HG03108 (cell line): Measurements from ENCODE around the gene MTURN.
A peak's percentile ranks its signal among the peaks of the same experiment; 100 is the strongest.
"Not testable (repeated sequence)": the region's sequence is repeated elsewhere in the genome, so short reads cannot be mapped to it uniquely, and the experiment has no call there.

Experiments used
- ATAC-seq: cut with Tn5 transposase; IDR thresholded peaks from one replicate; pipeline ENCODE4 v1.9.1; 2021; ENCODE audit warnings: moderate library complexity; ENCODE audit not compliant: unreplicated experiment

Gene MTURN

DNA sequence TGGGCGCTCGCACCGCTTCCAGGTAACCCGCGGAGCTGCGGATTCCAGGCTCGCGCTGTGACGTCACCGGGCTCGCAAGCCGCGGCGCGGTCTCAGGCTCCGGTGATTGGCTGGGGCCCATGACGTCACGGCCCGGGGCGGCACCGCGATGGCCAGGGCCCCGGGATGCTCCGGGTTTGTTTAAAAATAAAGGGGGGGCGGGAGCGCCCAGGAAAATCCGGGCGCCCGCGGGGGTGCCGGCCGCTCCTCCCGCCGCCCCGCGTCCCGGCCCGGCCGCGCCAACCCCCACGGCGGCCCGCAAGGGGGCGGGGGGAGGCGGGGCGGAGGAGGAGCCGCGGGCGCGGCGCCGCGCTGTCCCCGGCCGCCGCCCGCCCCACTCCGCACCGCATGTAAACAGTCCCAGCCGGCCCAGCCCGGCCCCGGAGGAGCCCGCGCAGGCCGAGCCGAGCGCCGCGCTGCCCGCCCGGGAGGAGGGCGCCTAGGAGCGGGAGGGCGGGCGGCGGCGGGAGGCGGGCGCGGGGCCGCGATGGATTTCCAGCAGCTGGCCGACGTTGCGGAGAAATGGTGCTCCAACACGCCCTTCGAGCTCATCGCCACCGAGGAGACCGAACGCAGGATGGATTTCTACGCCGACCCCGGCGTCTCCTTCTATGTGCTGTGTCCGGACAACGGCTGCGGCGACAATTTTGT, at the start of gene MTURN:
Gene MTURN (plus strand): TSS at position 376 of the 690 bp plus-strand sequence. CDS start 151 bp downstream, at position 527.
- ATAC-seq, result peak; percentile 82

- no peak for ATAC-seq
Observed at GRCh38 chr7:30086529-30086928, 48.3 kb upstream of the MTURN start.

- no peak for ATAC-seq
Observed at GRCh38 chr7:30087371-30087770, 47.4 kb upstream of the MTURN start.

GRCh38 chr7:30088362-30088761, 46.4 kb upstream of the MTURN start:
- no peak for ATAC-seq

DNA sequence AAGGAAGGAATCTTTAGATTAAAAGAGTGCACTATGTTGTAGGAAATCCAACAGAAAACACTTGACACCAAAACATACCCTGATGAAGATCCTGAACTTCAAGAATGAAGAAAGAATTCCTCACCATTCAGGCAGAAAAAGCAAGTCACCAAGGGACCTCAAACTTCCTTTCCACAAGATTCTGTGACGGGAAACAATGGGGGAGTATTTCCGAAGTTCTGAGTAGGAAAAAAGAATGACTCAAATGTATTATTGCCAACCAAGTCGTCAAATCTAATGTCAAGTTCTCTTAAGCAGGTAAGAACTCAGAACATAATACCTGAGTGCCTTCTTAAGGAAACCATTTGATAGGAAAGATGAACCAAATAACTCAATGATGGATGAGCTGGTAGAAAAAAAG, 44.7 kb upstream of the MTURN start:
- ATAC-seq, result no peak

- ATAC-seq, result no peak
Observed at GRCh38 chr7:30091491-30091912, 43.3 kb upstream of the MTURN start.

GRCh38 chr7:30091987-30092386, 42.8 kb upstream of the MTURN start:
- no peak for ATAC-seq

DNA sequence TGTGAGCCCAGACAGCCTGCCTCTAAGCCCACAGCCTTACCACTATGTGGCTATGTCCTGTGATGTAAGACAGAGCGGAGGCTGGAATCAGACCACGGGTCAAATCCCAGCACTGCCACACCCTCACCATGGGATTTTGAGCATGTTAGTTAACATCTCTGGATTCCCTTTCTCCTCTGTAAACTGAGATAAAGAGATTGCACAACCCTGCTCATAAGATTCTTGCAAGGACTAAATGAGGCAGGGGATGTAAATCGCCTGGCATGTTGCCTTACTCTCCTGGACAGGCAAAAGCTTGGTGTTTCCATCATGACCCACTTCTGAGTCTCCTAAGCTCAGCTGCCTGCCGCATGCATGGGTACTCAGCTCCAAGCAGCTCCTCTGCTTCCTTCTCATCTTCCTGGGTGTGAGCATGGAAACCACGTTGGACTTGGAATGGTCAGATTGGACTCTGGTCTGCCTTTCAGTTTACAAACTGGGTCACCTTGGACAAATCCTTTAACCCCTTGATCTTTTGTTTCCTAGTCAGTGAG, 41.3 kb upstream of the MTURN start:
- ATAC-seq, result no peak

GRCh38 chr7:30098599-30098998, 36.2 kb upstream of the MTURN start:
- not testable (repeated sequence) for ATAC-seq

DNA sequence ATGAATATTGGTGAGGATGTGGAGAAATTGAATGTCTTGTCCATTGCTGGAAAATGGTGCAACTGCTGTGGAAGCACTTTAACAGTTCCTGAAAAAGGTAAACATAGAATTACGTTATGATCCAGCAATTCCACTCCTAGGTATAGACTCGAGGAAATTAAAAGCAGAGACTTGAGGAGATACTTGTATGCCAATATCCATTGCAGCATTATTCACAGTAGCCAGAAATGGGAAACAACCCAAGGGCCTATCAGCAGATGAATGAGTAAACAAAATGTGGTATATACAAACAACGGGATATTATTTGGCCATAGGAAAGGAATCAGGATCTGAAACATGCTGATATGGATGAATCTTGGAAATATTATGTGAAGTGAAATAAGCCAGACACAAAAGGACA, 32.5 kb upstream of the MTURN start:
- ATAC-seq, result no peak

DNA sequence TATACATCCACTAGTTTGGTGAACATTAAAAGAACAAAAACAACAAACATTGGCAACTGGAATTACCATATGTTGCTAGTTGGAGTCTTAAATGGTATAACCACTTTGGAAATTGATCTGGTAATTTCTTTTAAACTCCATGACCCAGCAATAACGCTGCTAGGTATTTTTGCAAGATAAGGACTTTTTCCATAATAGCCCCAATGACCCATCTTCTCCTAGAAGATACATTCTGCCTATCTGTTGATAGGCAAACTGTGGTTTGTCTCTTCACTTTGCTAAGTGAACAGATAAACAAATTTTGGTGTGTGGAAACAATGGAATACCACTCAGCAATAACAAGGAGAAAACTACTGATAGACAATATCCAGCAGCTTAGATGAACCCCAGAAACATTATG, 30.6 kb upstream of the MTURN start:
- ATAC-seq, result no peak

GRCh38 chr7:30112103-30112713, 22.6 kb upstream of the MTURN start:
- no peak for ATAC-seq

DNA sequence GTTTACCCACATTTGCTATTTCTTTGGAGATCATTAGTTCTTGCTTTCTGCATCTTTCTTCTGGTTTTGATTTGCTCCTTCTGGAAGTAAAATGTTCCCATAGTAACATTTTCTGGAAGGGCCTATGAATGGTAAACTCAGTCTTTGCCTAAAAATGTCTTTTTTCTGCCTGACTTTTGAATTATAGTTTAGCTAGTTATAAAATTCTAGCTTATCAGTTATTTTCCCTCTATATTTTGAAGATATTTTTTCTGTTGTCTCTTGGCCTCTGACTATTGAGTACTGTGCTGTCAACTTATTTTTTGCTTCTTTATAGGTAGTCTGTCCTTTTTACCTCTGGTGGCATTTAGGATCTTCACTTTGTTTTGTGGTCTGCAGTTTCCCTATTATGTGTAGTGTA, 21.6 kb upstream of the MTURN start:
- ATAC-seq, result no peak

DNA sequence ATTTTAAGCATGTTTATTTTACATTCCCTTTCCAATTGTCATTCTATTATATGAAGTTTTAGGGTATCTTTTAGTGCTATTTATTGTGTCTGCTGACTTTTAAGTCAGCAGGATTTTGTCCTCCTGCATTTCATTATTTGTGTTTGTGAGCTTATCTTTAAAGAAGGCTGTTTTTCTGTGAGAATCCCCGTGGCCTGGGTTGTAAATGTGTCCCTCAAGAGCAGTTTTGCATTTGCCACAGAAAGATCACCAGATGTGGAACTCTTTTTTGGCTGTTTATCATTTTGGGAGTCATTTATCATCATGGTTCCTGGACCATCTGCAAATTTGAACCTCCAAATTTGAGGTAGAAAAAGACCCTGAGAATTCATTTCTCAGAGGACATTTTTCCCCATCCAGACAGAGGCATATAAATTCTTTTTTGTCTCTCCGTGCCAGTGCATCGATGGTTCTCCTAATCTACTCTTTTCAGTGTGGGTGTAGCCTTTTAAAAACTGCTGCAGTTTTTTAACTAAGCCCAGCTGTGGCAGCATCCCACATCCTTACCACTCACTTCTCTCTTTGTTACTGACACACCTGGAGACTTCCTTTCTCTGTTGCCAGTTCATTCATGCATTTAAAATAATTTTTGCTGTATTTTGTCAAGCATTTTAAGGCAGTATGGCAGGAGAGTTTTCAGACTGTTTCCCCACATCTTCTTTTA, 20.1 kb upstream of the MTURN start:
- ATAC-seq, result no peak

DNA sequence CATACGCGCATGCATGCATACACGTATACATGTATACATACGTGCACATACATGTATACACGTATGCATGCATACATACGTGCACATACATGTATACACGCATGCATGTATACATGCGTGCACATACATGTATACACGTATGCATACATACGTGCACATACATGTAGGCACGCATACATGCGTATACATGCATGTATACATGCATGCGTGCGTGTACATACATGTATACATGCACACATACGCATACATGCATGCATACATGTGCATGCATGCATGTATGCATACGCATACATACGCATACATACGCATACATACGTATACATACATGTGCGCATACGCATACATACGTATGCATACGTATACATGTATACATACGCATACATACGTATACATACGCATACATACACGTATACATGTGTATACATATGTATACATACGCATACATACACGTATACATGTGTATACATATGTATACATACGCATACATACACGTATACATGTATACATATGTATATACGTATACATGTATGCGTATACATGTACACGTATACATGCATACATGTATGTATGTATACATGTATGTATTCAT, 19.0 kb upstream of the MTURN start:
- ATAC-seq, result no peak

DNA sequence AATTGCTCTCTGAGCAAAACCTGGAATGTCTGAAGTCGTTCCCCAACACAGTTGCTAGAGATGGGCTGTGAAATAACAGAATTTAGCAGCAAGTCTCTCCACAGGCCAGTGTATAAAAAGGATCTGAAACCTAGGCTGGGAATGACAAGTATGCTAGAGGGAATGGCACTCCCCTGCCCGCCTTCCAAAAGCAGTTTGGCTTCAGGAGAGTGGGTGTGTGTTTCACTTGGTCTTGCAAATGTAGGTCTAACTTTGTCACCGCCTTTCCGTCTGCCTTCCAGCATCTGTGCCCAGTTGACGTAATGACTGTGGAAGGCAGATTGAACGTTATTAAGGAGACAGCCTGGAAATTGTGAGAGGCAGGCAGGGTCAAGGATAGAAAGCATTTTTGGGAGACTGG, 18.0 kb upstream of the MTURN start:
- no peak for ATAC-seq

GRCh38 chr7:30117896-30118295, 16.9 kb upstream of the MTURN start:
- ATAC-seq, result no peak

- ATAC-seq, result no peak
Observed at GRCh38 chr7:30119890-30120577, 14.8 kb upstream of the MTURN start.

GRCh38 chr7:30133736-30134610, 813 bp upstream of the MTURN start:
- ATAC-seq, result peak; percentile 6
